WTC11 (cell line): ENCODE results near the gene LTN1. TPM values are rescaled to one million over a fixed set of nuclear protein-coding genes. Genes with fewer than 3 reads are reported as not detected.

Experiments
- ATAC-seq: fragments of 200-7000 bp; cut with Tn5 transposase; 2 replicates; pipeline ENCODE4 v1.10.0; 2021; ENCODE audit warnings: mild to moderate bottlenecking, moderate library complexity
- CTCF ChIA-PET: fragments of 300-600 bp; sonication (Branson Sonifier 250); formaldehyde crosslinking; loops from one replicate; lab custom pipeline; 2021; ENCODE audit warnings: antibody characterized with exemption; lab: Charles Lee
- POLR2A ChIA-PET: fragments of 350-600 bp; sonication (Branson Sonifier 250); formaldehyde crosslinking; loops from one replicate; lab custom pipeline; 2021; ENCODE audit warnings: antibody characterized with exemption; lab: Charles Lee
- DNase-seq: peaks from one replicate; pipeline ENCODE4 v3.0.0; 2021; ENCODE audit warnings: low spot score
- H3K27ac Mint-ChIP-seq: 2 replicates; pipeline ENCODE4 v1.8.0; 2021; ENCODE audit warnings: mixed read lengths
- H3K27me3 Mint-ChIP-seq: 2 replicates; pipeline ENCODE4 v1.8.0; 2021; ENCODE audit warnings: low read depth, mild to moderate bottlenecking, moderate library complexity, mixed read lengths
- H3K36me3 Mint-ChIP-seq: 2 replicates; pipeline ENCODE4 v1.8.0; 2021; ENCODE audit warnings: mixed read lengths
- H3K4me1 Mint-ChIP-seq: 2 replicates; pipeline ENCODE4 v1.8.0; 2022; ENCODE audit warnings: mixed read lengths
- H3K4me3 Mint-ChIP-seq: 2 replicates; pipeline ENCODE4 v1.8.0; 2021; ENCODE audit warnings: mild to moderate bottlenecking, moderate library complexity, mixed read lengths
- H3K9me3 Mint-ChIP-seq: 2 replicates; pipeline ENCODE4 v1.8.0; 2021; ENCODE audit warnings: mixed read lengths
- CBFB ChIP-seq: sonication (generic); formaldehyde crosslinking; IDR thresholded peaks from 2 replicates; pipeline ENCODE4 v1.8.1; 2022; ENCODE audit warnings: mild to moderate bottlenecking, low read depth, missing genetic modification reagents
- CREB1 ChIP-seq: sonication (generic); formaldehyde crosslinking; IDR thresholded peaks from 2 replicates; pipeline ENCODE4 v1.8.0; 2023; ENCODE audit warnings: mild to moderate bottlenecking, missing genetic modification reagents
- CREM ChIP-seq: sonication (generic); formaldehyde crosslinking; IDR thresholded peaks from 2 replicates; pipeline ENCODE4 v1.8.1; 2022; ENCODE audit warnings: mild to moderate bottlenecking, missing genetic modification reagents, moderate library complexity
- FOXJ3 ChIP-seq: sonication (generic); formaldehyde crosslinking; IDR thresholded peaks from 2 replicates; pipeline ENCODE4 v1.9.0; 2021; ENCODE audit warnings: missing genetic modification reagents, mild to moderate bottlenecking, borderline replicate concordance
- NFE2L1 ChIP-seq: sonication (generic); formaldehyde crosslinking; IDR thresholded peaks from 2 replicates; pipeline ENCODE4 v1.8.1; 2023; ENCODE audit warnings: missing genetic modification reagents
- NR3C1 ChIP-seq: sonication (generic); formaldehyde crosslinking; conservative IDR thresholded peaks from 2 replicates; pipeline ENCODE4 v1.8.1; 2023; ENCODE audit warnings: low read depth, mild to moderate bottlenecking, missing genetic modification reagents
- OVOL2 ChIP-seq: fragments of 250-450 bp; sonication (Bioruptor Pico); IDR thresholded peaks from 2 replicates; pipeline ENCODE4 v1.9.0; 2021; ENCODE audit warnings: mild to moderate bottlenecking, borderline replicate concordance
- SMAD3 ChIP-seq: sonication (generic); formaldehyde crosslinking; IDR thresholded peaks from 2 replicates; pipeline ENCODE4 v1.8.0; 2022; ENCODE audit warnings: missing genetic modification reagents, mild to moderate bottlenecking, borderline replicate concordance
- ZBTB21 ChIP-seq: sonication (generic); formaldehyde crosslinking; IDR thresholded peaks from 2 replicates; pipeline ENCODE4 v1.8.1; 2023; ENCODE audit warnings: mild to moderate bottlenecking, missing genetic modification reagents, borderline replicate concordance
- ZNF317 ChIP-seq: sonication (generic); formaldehyde crosslinking; IDR thresholded peaks from 2 replicates; pipeline ENCODE4 v1.8.1; 2023; ENCODE audit warnings: low read depth, mild to moderate bottlenecking, moderate library complexity, missing genetic modification reagents, borderline replicate concordance
- total RNA-seq: library from RNA; stranded (reverse); gene quantifications from 3 replicates; pipeline ENCODE4 v1.2.3, GENCODE V29; 2021
- TF ChIP-seq, protein P1 (sequence below): sonication (generic); formaldehyde crosslinking; IDR thresholded peaks from 2 replicates; pipeline ENCODE4 v1.8.1; 2022; ENCODE audit warnings: low read depth, missing genetic modification reagents, borderline replicate concordance
- TF ChIP-seq, protein P2 (sequence below): sonication (generic); formaldehyde crosslinking; IDR thresholded peaks from 2 replicates; pipeline ENCODE4 v1.8.0; 2022; ENCODE audit warnings: mild to moderate bottlenecking, missing genetic modification reagents
- TF ChIP-seq, protein P3 (sequence below): sonication (generic); formaldehyde crosslinking; conservative IDR thresholded peaks from 2 replicates; pipeline ENCODE4 v1.8.1; 2022; ENCODE audit warnings: mild to moderate bottlenecking, missing genetic modification reagents
- TF ChIP-seq, protein P4 (sequence below): sonication (generic); formaldehyde crosslinking; IDR thresholded peaks from 2 replicates; pipeline ENCODE4 v1.8.1; 2023; ENCODE audit warnings: mild to moderate bottlenecking, missing genetic modification reagents, borderline replicate concordance
- TF ChIP-seq, protein P5 (sequence below): sonication (generic); formaldehyde crosslinking; IDR thresholded peaks from 2 replicates; pipeline ENCODE4 v1.8.0; 2022; ENCODE audit warnings: missing genetic modification reagents
- TF ChIP-seq, protein P6 (sequence below): fragments of 250-450 bp; sonication (Bioruptor Pico); IDR thresholded peaks from 2 replicates; pipeline ENCODE4 v1.9.0; 2021; ENCODE audit warnings: mild to moderate bottlenecking
- TF ChIP-seq, protein P7 (sequence below): sonication (generic); formaldehyde crosslinking; IDR thresholded peaks from 2 replicates; pipeline ENCODE4 v1.8.1; 2022; ENCODE audit warnings: missing genetic modification reagents, borderline replicate concordance
- TF ChIP-seq, protein P8 (sequence below): fragments of 250-450 bp; sonication (Bioruptor Pico); IDR thresholded peaks from 2 replicates; pipeline ENCODE4 v2.1.2; 2022; ENCODE audit warnings: mild to moderate bottlenecking, moderate library complexity

The LTN1 gene
- total RNA-seq, 1 experiment from 2014 or later, result 23.0 TPM

DNA sequence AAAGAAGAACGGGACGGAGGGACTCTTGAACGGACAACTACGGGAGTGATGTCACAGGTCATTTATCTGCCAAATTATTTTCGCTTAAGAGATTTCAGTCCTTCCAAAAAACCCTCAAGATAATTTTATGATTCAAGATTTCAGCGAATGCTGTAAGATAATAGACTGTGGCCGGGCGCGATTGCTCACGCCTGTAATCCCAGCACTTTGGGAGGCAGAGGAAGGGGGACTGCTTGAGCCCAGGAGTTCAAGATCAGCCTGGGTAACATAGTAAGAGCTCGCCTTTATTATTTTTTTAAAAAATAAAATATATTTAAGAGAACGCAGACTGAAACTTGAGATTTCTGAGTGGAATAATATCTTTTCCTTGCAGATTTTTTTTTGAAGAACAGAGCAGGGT is 25.9 kb upstream of the LTN1 start:
- Mint-ChIP-seq H3K4me1 (peaks cover 13% of the 10 kb centered on the region), H3K27ac (peak overlapping the region; percentile 82), H3K36me3 (no peaks in the 10 kb centered on the region), H3K27me3 (no peaks in the 10 kb centered on the region), H3K4me3 (peak overlapping the region; percentile 89), H3K9me3 (no peaks in the 10 kb centered on the region)
- POLR2A ChIA-PET, result interaction anchor here (1.1 to 1.8 kb wide), 2 partner anchors 16 to 26 kb away, joined by 5 to 22 read pairs; partner anchors contain the start of gene LTN1
- peak; percentile 16 for ATAC-seq
- CTCF ChIA-PET, result no interaction called here
- DNase-seq, result no peak
- TF ChIP-seq SMAD3 (no peak), CBFB (no peak), CREB1 (CRISPR knock-in tag) (no peak), NFE2L1 (CRISPR knock-in tag) (no peak), CREM (CRISPR knock-in tag) (no peak), FOXJ3 (CRISPR knock-in tag) (no peak), NR3C1 (no peak)
- TF ChIP-seq, protein P1, sequence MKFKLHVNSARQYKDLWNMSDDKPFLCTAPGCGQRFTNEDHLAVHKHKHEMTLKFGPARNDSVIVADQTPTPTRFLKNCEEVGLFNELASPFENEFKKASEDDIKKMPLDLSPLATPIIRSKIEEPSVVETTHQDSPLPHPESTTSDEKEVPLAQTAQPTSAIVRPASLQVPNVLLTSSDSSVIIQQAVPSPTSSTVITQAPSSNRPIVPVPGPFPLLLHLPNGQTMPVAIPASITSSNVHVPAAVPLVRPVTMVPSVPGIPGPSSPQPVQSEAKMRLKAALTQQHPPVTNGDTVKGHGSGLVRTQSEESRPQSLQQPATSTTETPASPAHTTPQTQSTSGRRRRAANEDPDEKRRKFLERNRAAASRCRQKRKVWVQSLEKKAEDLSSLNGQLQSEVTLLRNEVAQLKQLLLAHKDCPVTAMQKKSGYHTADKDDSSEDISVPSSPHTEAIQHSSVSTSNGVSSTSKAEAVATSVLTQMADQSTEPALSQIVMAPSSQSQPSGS (CRISPR knock-in tag), result no peak
- TF ChIP-seq, protein P2, sequence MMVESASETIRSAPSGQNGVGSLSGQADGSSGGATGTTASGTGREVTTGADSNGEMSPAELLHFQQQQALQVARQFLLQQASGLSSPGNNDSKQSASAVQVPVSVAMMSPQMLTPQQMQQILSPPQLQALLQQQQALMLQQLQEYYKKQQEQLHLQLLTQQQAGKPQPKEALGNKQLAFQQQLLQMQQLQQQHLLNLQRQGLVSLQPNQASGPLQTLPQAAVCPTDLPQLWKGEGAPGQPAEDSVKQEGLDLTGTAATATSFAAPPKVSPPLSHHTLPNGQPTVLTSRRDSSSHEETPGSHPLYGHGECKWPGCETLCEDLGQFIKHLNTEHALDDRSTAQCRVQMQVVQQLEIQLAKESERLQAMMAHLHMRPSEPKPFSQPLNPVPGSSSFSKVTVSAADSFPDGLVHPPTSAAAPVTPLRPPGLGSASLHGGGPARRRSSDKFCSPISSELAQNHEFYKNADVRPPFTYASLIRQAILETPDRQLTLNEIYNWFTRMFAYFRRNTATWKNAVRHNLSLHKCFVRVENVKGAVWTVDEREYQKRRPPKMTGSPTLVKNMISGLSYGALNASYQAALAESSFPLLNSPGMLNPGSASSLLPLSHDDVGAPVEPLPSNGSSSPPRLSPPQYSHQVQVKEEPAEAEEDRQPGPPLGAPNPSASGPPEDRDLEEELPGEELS (CRISPR knock-in tag), result no peak
- TF ChIP-seq, protein P3, sequence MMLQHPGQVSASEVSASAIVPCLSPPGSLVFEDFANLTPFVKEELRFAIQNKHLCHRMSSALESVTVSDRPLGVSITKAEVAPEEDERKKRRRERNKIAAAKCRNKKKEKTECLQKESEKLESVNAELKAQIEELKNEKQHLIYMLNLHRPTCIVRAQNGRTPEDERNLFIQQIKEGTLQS, result no peak
- TF ChIP-seq, protein P4, sequence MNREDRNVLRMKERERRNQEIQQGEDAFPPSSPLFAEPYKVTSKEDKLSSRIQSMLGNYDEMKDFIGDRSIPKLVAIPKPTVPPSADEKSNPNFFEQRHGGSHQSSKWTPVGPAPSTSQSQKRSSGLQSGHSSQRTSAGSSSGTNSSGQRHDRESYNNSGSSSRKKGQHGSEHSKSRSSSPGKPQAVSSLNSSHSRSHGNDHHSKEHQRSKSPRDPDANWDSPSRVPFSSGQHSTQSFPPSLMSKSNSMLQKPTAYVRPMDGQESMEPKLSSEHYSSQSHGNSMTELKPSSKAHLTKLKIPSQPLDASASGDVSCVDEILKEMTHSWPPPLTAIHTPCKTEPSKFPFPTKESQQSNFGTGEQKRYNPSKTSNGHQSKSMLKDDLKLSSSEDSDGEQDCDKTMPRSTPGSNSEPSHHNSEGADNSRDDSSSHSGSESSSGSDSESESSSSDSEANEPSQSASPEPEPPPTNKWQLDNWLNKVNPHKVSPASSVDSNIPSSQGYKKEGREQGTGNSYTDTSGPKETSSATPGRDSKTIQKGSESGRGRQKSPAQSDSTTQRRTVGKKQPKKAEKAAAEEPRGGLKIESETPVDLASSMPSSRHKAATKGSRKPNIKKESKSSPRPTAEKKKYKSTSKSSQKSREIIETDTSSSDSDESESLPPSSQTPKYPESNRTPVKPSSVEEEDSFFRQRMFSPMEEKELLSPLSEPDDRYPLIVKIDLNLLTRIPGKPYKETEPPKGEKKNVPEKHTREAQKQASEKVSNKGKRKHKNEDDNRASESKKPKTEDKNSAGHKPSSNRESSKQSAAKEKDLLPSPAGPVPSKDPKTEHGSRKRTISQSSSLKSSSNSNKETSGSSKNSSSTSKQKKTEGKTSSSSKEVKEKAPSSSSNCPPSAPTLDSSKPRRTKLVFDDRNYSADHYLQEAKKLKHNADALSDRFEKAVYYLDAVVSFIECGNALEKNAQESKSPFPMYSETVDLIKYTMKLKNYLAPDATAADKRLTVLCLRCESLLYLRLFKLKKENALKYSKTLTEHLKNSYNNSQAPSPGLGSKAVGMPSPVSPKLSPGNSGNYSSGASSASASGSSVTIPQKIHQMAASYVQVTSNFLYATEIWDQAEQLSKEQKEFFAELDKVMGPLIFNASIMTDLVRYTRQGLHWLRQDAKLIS (CRISPR knock-in tag), result no peak
- TF ChIP-seq, protein P5, sequence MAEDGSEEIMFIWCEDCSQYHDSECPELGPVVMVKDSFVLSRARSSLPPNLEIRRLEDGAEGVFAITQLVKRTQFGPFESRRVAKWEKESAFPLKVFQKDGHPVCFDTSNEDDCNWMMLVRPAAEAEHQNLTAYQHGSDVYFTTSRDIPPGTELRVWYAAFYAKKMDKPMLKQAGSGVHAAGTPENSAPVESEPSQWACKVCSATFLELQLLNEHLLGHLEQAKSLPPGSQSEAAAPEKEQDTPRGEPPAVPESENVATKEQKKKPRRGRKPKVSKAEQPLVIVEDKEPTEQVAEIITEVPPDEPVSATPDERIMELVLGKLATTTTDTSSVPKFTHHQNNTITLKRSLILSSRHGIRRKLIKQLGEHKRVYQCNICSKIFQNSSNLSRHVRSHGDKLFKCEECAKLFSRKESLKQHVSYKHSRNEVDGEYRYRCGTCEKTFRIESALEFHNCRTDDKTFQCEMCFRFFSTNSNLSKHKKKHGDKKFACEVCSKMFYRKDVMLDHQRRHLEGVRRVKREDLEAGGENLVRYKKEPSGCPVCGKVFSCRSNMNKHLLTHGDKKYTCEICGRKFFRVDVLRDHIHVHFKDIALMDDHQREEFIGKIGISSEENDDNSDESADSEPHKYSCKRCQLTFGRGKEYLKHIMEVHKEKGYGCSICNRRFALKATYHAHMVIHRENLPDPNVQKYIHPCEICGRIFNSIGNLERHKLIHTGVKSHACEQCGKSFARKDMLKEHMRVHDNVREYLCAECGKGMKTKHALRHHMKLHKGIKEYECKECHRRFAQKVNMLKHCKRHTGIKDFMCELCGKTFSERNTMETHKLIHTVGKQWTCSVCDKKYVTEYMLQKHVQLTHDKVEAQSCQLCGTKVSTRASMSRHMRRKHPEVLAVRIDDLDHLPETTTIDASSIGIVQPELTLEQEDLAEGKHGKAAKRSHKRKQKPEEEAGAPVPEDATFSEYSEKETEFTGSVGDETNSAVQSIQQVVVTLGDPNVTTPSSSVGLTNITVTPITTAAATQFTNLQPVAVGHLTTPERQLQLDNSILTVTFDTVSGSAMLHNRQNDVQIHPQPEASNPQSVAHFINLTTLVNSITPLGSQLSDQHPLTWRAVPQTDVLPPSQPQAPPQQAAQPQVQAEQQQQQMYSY (CRISPR knock-in tag), result no peak

DNA sequence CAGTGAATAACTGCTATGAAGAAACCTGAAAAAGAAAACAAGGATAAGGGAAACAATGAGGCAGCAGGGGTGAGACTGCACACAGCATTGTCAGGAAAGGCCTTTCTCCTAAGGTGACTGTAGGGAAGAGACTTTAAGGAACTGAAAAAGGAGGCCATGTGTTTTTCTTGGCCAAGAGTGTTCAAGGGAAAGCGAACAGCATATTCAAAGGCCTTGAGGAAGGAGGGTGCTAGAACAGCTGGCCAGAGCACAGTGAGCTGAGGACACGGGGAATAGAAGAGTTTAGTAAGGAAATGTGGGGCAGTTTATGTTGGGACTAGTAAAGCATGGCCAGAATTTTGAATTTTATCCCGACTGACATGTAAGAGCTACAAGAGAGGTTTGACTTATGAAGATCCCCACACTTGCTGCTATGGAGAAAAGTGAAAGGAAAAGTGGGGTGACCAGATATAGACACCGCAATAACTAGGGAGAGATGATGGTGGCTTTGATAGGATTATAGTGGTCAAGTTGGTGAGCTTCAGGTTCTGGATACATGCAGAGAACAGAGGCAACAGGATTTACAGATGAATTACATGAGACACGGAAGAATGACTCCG is 25.1 kb upstream of the LTN1 start:
- Mint-ChIP-seq H3K9me3 (peaks cover 5% of the 10 kb centered on the region; the same call in 1 of the 2 replicates), H3K27me3 (no peaks in the 10 kb centered on the region), H3K27ac (peak overlapping the region; percentile 82; the same call in 1 of the 2 replicates), H3K4me3 (peak overlapping the region; percentile 89), H3K36me3 (peaks cover 5% of the 10 kb centered on the region), H3K4me1 (peaks cover 13% of the 10 kb centered on the region)
- DNase-seq, result no peak
- ChIA-PET CTCF (no interaction called here), POLR2A (no interaction called here)
- no peak for ATAC-seq
- TF ChIP-seq OVOL2 (CRISPR knock-in tag), result no peak
- no peak for TF ChIP-seq ZNF317 (CRISPR knock-in tag)
- no peak for TF ChIP-seq ZBTB21 (CRISPR knock-in tag)
- TF ChIP-seq, protein P6, sequence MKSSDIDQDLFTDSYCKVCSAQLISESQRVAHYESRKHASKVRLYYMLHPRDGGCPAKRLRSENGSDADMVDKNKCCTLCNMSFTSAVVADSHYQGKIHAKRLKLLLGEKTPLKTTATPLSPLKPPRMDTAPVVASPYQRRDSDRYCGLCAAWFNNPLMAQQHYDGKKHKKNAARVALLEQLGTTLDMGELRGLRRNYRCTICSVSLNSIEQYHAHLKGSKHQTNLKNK (CRISPR knock-in tag), result no peak
- TF ChIP-seq, protein P7, sequence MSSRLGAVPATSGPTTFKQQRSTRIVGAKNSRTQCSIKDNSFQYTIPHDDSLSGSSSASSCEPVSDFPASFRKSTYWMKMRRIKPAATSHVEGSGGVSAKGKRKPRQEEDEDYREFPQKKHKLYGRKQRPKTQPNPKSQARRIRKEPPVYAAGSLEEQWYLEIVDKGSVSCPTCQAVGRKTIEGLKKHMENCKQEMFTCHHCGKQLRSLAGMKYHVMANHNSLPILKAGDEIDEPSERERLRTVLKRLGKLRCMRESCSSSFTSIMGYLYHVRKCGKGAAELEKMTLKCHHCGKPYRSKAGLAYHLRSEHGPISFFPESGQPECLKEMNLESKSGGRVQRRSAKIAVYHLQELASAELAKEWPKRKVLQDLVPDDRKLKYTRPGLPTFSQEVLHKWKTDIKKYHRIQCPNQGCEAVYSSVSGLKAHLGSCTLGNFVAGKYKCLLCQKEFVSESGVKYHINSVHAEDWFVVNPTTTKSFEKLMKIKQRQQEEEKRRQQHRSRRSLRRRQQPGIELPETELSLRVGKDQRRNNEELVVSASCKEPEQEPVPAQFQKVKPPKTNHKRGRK (CRISPR knock-in tag), result no peak
- TF ChIP-seq, protein P8, sequence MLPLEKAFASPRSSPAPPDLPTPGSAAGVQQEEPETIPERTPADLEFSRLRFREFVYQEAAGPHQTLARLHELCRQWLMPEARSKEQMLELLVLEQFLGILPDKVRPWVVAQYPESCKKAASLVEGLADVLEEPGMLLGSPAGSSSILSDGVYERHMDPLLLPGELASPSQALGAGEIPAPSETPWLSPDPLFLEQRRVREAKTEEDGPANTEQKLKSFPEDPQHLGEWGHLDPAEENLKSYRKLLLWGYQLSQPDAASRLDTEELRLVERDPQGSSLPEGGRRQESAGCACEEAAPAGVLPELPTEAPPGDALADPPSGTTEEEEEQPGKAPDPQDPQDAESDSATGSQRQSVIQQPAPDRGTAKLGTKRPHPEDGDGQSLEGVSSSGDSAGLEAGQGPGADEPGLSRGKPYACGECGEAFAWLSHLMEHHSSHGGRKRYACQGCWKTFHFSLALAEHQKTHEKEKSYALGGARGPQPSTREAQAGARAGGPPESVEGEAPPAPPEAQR (CRISPR knock-in tag), result no peak
- TF ChIP-seq CBFB, result no peak
